ENCODE data around the gene PSMD4.

PSMD4 gene

DNA sequence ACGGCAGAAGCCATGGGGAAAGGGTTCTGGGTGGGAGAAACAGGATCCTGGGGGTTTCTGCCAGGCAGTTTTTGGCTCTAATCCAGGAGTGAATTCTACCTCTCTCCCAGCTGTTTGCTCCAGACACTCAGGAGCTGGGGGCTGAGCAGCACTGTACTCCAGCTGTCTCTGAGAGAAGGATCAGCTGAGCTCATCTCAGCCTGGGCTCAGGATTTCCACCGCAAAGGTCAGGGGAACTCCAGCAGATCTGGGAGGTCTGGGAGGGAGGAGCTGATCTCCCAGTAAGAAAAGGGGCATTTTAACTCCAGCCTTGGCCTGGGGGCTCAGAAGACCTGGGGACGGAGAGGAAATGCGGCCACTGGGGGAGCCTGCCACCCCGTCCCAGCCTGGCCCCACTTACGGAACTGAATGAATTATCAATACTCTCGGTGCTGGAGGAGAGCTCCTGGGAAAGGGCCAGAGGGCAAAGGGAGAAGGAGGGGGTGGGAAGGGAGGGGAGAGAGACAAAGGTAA, 55.3 kb downstream of the PSMD4 start:
- peak; percentile 25 for DNase-seq

DNA sequence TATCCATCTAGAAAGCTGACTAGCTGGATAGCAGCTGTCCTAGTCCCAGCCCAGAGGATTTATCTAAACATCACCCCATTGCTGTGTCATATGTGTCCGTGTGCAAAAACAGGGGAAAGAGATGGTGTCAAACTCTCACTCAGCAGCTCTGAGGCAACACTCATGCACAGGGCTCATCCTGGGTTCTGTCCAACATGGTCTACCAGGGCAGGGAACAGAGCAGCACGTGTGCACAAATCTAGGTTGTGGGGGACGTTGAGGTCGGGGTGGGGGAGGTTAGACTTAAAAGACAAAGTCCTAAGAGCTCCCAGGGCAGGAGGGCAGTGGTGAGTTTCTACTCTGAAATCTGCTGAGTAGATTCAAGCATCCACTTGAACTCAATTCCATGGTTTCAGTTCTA, 56.5 kb downstream of the PSMD4 start:
- DNase-seq, result no peak

DNA sequence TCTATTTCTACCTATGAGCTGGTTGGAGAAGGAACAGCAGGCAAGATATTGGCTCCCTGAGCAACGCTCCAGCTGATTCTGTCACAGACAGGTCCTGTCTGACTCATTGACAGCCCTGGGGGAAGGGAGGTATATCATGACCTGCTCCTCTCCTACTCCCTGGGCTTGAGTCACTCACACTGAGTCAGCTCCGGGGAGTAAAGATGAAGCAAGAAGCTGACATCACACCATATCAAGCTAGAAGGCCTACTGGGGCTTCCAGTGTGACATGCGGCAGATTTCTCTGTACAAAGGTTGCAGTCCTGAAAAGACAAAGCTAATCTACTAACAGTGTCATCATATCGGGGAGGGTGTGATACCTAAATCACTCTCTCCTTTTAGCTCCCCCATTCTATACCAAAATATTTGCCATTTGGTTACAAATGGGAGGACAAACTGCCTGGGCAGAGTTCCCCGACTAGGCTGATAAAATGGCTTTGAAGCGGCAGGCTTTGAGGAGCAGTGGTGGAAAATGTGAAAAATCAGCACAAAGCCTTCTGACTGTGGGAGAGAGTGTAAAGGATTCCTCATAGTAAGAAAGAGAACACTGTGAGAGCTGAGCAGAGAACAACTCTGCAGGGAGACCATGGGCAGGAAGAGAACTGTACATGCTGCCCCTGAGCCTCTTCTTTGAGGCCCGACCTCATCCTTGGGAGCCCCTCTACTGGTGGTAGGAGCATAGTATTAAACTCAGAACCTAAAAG, 57.2 kb downstream of the PSMD4 start:
- peak; percentile 100 for DNase-seq

DNA sequence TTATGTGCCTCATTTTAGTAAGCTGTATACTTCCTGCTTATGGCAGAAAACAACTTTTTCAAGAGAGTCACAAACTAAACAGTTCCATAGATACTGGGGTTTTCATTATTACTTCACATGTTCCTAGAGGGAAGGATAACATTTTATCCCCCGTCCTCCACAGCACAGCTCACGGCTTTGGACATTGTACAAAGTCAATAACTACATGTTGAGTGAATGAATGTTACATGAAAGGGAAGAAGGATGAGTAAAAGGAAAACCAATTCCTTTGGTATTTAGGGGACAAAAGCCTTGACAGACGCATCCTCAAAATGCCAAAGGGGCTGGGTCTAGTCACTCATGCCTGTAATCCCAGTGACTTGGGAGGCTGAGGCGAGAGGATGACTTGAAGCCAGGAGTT, 57.9 kb downstream of the PSMD4 start:
- peak; percentile 76 for DNase-seq

DNA sequence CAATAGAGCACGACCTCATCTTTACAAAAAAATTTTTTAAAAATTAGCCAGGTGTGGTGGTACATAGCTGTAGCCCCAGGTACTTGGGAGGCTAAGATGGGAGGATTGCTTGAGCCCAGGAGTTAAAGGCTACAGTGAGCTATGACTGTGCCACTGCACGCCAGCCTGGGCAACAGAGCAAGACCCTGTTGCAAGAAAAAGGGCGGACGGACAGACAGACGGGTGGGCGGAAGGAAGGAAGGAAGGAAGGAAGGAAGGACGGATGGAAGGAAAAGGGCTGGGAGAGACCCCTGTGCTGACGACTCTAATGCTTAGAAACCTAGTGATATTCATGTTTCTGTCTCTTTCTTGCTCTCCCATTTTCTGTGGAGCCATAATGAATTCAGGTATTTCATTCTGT, 58.3 kb downstream of the PSMD4 start:
- no peak for DNase-seq

DNA sequence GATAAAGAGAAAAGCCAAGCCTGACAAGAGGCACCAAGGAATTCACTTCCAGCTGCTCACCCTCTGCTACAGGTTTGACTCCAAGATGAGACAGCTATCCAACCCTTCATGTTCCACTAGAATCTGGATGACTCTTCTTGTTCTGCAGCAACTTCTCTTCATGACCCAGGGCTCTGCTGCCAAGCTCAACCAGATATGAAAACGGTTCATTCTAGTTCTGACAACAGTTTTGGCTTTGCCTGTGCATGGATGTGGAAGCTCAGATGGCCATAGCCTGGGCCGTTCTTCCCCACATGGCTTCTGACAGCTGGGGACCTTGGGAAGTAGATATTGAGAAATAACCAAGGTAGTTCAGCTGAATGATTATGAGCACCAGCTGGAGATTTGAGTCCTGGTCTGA, 59.0 kb downstream of the PSMD4 start:
- no peak for DNase-seq

DNA sequence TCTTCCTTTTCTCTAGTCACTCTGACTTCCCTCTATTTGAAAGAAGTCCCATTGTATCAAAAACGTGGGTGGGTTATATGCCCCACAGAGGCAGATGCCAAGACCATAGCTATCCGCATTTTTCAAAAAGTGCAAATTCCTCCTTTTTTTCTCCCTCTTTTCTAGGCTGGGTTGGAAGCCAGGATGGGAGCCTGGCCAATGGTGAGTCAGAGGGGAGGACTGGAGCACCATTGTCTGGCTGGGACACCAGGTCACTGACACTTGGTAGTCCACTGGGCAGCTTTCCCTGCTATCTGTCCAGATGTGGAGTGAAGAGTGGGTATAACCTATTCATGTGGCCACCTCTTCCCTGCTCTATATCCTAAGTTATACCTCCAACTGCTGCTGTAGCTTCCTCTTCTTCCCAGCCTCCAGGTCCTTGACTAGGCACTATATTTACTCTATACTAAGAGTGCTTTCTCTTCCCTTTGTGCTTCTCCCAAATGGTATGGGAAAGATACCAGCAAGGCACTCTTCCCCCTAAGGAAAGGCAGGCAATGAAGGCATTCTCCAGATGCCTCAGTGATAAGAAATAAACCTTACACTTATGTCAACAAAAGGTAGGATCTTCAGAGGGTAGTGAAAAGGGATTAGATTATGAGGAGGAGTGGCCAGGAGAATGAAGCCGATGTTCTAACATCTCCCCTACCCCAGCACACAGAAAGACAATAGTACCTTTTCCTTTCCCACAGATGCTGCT, 59.8 kb downstream of the PSMD4 start:
- DNase-seq, result peak; percentile 86

DNA sequence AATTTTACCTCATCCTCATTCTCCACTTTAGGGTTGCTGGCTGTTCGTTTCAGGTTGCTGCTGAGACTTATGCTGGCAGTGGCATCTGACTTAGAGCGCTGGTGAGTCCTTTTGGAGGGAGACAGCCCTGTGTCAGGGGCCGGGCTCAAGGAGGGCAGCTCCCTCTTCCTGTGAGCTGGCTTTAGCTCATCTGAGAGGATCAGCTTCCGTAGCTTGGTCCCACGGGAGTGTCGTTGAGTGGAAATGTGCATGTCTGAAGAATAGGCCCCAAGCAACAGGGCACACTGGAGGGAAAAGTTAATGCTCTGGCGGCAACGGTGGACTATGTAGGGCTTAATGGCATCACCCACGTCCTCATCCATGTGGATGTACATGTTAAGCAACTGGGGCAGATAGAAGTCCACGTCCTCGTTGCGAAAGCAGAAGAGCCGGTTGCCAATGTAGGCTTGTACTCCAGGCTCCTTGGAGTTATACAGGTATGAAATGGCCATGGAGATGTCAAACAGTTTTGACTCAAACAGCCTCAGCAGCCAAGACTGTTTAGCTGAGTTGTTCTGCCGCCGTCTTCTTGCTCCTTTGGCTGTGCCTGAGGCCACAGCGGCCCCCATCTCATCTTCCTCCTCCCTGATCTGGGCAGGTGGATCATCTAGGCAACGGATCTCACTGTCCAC, 61.2 kb downstream of the PSMD4 start:
- DNase-seq, result no peak

All from fibroblast of skin of back (primary cell).